SW 1271 (cell line): Measurements from ENCODE around the gene ANKRD44.

Source experiments
- DNase-seq, 2 experiments: peaks; one replicate each; lab custom pipeline; 2025; lab: John Stamatoyannopoulos, UW

ANKRD44 gene

GRCh38 chr2:197237291-197238042 lies 73.1 kb downstream of the ANKRD44 start:
- no peak for DNase-seq

- no peak for DNase-seq
These were observed 73.8 kb downstream of the ANKRD44 start for GRCh38 chr2:197236816-197237215.

DNA sequence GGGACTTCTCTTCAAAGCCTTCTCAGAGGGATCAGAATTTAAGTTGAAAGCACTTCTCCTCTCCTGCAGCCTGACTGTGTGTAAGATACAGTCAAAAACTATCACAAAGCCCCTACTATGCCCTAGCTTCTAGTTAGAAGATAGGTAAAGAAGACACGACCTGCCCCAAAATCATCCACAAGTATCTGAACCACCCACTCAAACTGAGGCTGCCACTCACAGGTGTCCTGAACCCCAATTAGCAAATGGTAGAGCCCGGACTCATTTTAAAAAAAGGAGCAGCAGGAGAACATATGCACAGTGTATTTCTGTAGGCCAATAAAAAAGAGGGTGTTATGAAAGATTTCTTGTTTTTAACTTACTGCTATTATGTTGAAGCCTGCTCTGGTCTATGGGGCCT lies 74.4 kb downstream of the ANKRD44 start:
- no peak for DNase-seq

GRCh38 chr2:197235711-197236110 lies 74.9 kb downstream of the ANKRD44 start:
- no peak for DNase-seq

DNA sequence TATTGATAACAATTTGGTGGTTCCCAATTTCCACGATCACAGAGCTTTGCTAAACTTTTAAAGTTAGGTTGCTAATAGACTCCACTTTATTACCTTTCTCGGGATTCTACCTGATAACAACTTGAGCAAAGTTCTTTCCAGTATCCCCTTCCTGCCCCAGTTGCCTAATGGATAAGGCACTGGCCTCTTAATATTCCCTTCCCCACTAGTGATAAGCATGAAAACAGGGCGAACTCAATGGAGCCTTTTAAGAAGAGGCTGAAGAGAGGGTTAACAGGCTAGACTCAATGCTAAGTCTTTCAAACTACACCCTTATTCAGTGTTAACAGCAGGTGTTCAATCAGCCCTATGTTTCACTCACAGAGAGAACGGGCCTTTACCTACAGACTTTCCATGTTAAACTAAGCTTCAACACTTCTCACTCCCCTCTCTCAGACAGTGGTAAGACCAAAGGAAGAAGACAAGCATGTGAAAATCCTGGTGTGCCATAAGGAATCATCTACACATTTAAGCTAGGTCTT lies 75.8 kb downstream of the ANKRD44 start:
- no peak for DNase-seq

- DNase-seq: no peak
These were observed 77.1 kb downstream of the ANKRD44 start for GRCh38 chr2:197233473-197233872.

DNA sequence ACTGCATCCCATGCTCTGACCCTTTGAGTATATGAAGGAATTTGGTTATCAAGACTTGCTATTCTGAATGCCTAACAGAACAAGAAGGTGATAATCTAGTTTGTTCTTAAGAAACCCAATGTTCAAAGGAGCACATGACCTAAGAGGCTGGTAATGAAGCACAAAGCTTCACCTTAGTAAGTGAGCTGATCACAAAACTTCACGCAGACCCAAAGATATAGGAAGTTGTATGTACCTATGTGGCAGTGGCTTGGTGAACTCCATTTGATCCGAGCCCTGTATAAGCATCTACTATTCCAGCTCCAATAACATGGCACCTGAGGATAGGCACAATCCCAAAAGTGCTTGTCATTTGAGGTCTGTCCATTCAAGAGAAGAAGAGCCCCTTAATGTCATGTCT lies 78.6 kb downstream of the ANKRD44 start:
- no peak for DNase-seq

DNA sequence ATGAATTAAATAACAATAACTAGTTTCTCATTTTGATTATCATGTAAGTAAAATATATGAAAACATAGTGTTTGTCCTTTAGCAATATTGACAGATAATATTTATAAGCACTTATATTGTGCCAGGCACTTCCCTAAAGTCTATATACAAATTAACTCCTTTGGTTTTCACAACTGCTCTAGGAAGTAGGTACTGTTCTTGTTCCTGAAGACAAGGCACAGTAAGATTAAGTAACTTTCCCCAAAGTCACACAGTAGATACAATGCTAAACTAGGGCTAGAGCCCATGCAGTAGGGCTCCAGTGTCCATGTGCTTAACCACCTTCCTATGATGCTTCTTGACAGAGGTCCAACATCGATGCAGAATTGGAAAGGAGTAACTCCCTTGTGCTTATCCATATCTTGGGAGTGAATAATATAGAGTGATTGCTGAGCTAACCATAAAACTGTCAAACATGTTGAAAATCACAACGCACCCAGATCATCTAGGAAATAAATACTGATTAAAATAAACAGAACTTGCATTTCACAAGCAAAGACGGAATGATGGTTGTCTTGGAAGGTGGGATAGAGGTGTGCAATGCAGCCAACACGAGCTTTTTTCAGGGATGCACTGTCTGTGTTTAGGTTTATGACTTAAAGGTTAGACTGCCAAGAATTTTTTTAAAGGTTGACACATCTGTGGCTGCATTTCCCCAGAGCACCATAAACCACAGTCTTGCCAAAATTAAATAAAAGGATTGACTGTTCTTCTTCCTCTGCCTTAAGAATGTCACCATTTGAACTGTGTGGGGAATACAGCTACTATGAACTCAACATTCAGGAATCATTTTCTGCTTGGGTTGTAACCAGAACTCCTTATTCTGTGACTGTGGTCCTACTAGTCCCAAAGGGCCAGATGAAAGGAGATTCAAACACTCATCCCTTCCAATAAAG lies 80.8 kb downstream of the ANKRD44 start:
- DNase-seq: no peak

GRCh38 chr2:197223451-197223850 lies 87.1 kb downstream of the ANKRD44 start:
- DNase-seq: no peak

GRCh38 chr2:197219636-197220035 lies 90.9 kb downstream of the ANKRD44 start:
- DNase-seq: no peak

- DNase-seq: no peak
These were observed 93.0 kb downstream of the ANKRD44 start for GRCh38 chr2:197217541-197217940.

- DNase-seq: no peak
These were observed 94.1 kb downstream of the ANKRD44 start for GRCh38 chr2:197216361-197216979.

DNA sequence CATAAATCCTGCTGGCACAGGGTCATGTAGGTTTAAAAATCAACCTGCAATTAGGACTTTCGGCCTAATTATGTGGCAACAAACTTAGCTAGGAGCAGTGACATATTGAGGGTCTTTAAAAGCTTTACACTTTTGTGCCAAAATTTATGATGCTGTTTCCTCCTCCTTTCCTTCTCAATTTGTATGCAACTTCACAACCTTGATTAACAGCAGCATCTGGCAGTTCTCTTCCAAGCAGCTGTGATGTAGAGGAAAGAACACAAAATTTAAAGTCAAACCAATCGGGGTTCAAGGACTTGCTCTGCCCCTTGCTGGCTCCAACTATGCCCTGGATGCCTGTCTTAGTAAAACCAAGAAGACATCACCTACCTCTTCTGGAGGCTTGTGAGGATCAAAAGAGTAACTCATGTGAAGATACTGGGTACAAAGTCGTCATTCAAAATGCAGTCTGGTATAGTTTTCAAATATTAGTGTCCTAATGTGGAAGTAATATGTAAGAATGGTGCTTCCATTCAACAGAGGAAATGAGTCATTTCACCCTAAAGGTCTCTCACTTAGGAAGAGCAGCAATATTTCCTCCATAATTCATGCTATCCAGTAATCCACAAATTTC lies 94.7 kb downstream of the ANKRD44 start:
- DNase-seq: no peak

- no peak for DNase-seq
These were observed 98.0 kb downstream of the ANKRD44 start for GRCh38 chr2:197212344-197213262.

DNA sequence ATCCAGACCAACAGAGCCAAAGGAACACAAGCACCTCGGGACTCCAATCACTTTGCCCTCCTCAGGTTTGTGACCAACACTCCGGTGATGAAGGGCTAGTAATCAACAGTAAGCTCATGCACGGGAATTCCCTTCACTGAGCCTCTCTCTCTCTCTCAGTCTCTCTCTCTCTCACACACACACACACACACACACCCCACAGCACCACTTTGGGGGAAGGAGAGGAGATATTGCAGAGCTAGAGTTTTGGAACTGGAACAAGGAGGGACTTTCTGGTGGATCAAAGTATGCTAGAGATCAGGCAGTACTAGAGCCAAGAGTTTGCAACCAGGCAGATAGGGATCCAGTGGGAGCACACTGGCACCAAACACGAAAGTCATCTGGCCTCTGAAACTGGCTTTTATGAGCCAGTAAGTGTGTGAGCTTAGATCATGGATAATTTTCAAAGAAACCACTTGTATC lies 98.7 kb downstream of the ANKRD44 start:
- no peak for DNase-seq

DNA sequence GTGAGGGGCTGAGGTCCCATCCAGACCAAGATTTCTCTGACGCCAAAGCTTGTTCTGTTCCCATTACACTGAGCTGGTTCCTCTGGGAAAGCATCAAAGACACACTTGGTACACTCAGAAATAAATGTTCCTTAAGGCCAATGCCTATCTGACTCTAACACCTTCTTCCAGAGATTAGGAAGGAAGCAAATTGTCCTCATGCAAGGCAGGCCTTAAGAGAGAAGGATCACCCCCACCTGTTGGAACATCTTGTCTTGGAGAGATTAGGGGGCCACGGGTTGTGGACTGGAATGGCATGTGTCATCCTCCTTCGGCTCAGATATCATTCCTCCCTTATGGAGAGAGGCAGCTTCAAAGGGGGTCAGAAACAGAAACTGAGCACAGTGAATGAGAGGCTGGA lies 100.2 kb downstream of the ANKRD44 start:
- DNase-seq: no peak

DNA sequence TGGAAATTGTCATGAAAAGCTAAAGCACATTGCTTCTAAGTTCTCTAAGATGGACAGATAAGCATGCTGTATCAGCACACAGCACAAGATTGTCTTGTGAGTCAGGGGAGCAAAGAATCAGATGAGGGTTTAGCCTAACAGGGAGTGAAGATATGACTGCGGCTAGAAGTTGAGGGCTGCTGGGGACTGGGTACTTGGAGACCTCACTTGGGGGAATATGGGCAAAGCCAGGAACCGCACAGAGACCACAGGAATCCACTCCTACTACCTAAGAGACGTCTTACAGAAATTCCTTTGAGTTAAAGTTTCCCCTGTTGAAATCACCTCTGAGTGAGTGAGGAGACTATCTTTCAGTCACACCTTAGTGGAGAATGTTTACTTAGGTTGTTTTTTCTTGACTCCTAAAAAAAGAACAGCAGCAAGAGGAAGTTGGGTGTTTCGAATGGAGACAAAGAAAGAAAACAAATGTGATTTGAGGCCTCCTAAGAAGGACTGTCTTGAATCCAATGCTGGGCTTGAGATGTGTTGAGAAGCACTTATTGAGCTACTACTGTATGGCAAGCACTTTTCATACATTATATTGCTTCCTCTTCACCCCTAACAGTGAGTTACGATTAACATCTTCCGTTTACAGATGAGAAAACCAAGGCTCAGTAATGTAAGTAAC lies 100.7 kb downstream of the ANKRD44 start:
- no peak for DNase-seq

- DNase-seq: no peak
These were observed 101.3 kb downstream of the ANKRD44 start for GRCh38 chr2:197209246-197209645.

GRCh38 chr2:197208841-197209240 lies 101.7 kb downstream of the ANKRD44 start:
- no peak for DNase-seq

DNA sequence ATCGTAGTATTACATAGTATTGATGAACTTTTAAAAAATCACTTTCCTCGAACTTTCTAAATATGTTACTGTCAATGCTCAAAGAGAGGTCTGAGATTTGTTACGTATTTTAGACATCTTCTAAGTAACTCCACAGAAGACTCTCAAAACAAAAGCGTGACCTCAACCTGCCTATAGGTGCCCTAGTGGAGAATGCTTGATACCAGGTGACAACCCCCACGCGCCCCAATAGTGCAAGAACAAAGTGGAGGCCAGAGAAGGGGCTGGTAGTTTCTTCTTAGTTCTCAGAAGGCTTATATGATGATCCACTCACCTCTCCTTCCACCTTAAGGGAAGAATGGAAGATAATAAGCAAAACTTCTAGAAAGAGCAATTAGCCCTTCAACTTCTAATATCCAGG lies 102.6 kb downstream of the ANKRD44 start:
- DNase-seq: no peak
